ENCODE measurements around the gene RWDD1.

DNA sequence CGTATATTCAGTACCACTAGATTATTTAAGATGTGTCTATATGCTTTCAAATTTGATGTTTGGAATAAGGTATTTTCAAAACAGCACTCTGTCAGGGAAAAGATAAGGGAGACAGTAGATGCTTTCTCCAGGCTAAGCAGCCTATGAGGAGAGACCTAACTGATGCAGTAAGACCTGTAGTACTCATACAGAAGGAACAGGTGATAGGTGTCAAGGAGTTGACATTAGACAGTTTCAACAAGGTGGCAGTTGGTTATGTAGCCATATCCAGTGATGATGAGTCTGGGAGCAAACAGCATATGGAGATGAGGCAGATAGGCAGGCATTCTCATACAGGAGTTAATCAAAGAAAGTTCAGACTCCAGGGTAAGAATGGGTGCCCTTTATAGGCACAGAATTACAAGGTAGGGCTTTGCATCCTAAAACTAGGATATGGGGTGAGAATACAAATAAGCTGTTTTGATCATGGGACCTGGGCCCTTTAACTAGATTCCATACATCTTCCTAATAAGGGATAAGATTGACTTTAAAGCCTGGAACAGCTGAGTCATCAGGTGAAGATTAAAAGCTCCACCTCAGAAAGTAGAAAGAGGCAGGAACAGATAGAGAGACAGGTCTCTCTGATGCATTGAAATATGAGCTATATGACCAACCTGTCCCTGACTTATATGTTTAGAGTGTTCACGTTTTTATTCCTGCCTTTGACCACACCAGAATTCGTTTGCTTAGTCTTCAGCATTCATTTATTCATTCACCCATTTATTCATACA, 52.9 kb downstream of the RWDD1 start:
- TF ChIP-seq EZH2phosphoT487 (IDR thresholded peaks at IDR 0.05; ENCODE audit: low read depth, severe bottlenecking, unreplicated experiment): no peak
- TF ChIP-seq CTCF (IDR thresholded peaks at IDR 0.05; ENCODE audit: poor library complexity): no peak
